HepG2 (cell line): ENCODE data around the gene SLC35B1. TPM values are rescaled to one million over a fixed set of nuclear protein-coding genes. Genes with fewer than 3 reads are reported as not detected.
A peak's percentile ranks its signal among the peaks of the same experiment; 100 is the strongest.

ENCODE experiments used
- AGO1 ChIP-seq: fragments of 200-400 bp; formaldehyde crosslinking; IDR thresholded peaks from 2 replicates; pipeline ENCODE4 v1.6.1; 2017; ENCODE audit warnings: mild to moderate bottlenecking, low read depth, low read length, moderate library complexity; ENCODE audit not compliant: poor library complexity, severe bottlenecking
- CENPX ChIP-seq: sonication (generic); formaldehyde crosslinking; IDR thresholded peaks from 2 replicates; pipeline ENCODE4 v1.9.0; 2021; ENCODE audit warnings: mild to moderate bottlenecking, missing genetic modification reagents, moderate library complexity
- CREM ChIP-seq, 2 experiments: sonication (generic) in 1 of 2; formaldehyde crosslinking in 1 of 2; IDR thresholded peaks; 2 replicates each; pipeline versions ENCODE4 v1.4.0 to v1.6.1; 2016 to 2020; ENCODE audit warnings: antibody characterized with exemption in 1 of 2, mild to moderate bottlenecking in 1 of 2, missing genetic modification reagents in 1 of 2
- JDP2 ChIP-seq: sonication (generic); formaldehyde crosslinking; IDR thresholded peaks from 2 replicates; pipeline ENCODE4 v1.8.1; 2022; ENCODE audit warnings: missing genetic modification reagents, borderline replicate concordance
- NFYB ChIP-seq: sonication (generic); formaldehyde crosslinking; IDR thresholded peaks from 2 replicates; pipeline ENCODE4 v1.4.0; 2020; ENCODE audit warnings: missing genetic modification reagents
- NR2F1 ChIP-seq, 2 experiments: fragments of 450-650 bp in 1 of 2; formaldehyde crosslinking in 1 of 2; IDR thresholded peaks; 2 replicates each; pipeline versions ENCODE4 v1.5.0 to v1.6.1; 2016 to 2020; ENCODE audit warnings: mild to moderate bottlenecking in 1 of 2, missing compliant biosample characterization in 1 of 2, missing genetic modification reagents in 1 of 2, moderate library complexity in 1 of 2
- NR3C1 ChIP-seq: sonication (generic); formaldehyde crosslinking; IDR thresholded peaks from 2 replicates; pipeline ENCODE4 v1.4.0; 2020; ENCODE audit warnings: missing genetic modification reagents
- SMAD3 ChIP-seq: sonication (generic); formaldehyde crosslinking; IDR thresholded peaks from 2 replicates; pipeline ENCODE4 v1.4.0; 2020; ENCODE audit warnings: missing genetic modification reagents
- TCF7L2 ChIP-seq: IDR thresholded peaks from 2 replicates; pipeline ENCODE4 v1.6.1; 2011; ENCODE audit warnings: mild to moderate bottlenecking, low read depth, low read length, moderate library complexity
- ZBTB3 ChIP-seq: sonication (generic); formaldehyde crosslinking; IDR thresholded peaks from 2 replicates; pipeline ENCODE4 v1.4.0; 2020; ENCODE audit warnings: low read depth, mild to moderate bottlenecking, moderate library complexity, missing genetic modification reagents, borderline replicate concordance
- ZNF333 ChIP-seq: sonication (generic); formaldehyde crosslinking; IDR thresholded peaks from 2 replicates; pipeline ENCODE4 v1.4.0; 2020; ENCODE audit warnings: mild to moderate bottlenecking, missing genetic modification reagents, borderline replicate concordance
- ZNF451 ChIP-seq: sonication (generic); formaldehyde crosslinking; IDR thresholded peaks from 2 replicates; pipeline ENCODE4 v1.5.0; 2020; ENCODE audit warnings: mild to moderate bottlenecking, missing genetic modification reagents
- ZNF619 ChIP-seq: sonication (generic); formaldehyde crosslinking; IDR thresholded peaks from 2 replicates; pipeline ENCODE4 v1.4.0; 2020; ENCODE audit warnings: mild to moderate bottlenecking, missing genetic modification reagents
- ZNF775 ChIP-seq: sonication (generic); formaldehyde crosslinking; IDR thresholded peaks from 2 replicates; pipeline ENCODE4 v1.4.0; 2020; ENCODE audit warnings: missing genetic modification reagents, mild to moderate bottlenecking, moderate library complexity, borderline replicate concordance
- ZNF782 ChIP-seq: sonication (generic); formaldehyde crosslinking; IDR thresholded peaks from 2 replicates; pipeline ENCODE4 v1.4.0; 2020; ENCODE audit warnings: missing genetic modification reagents, mild to moderate bottlenecking, borderline replicate concordance
- polyA plus RNA-seq, 8 experiments: library from polyadenylated mRNA; depleted of rRNA in 3 of 8; stranded (reverse) in 7 of 8; unstranded in 1 of 8; fragments of >200 nt; fragmentation: Illumina TruSeq in 4 of 8; extraction: Trizol in 4 of 8; gene quantifications; 2 replicates each; pipeline versions ENCODE4 v1.2.1 to v1.2.3, GENCODE V29; 2011 to 2016; ENCODE audit warnings: low read depth in 4 of 8, missing spikeins in 1 of 8, mixed read lengths in 1 of 8; ENCODE audit not compliant: insufficient read depth in 1 of 8
- total RNA-seq, 5 experiments: library from RNA; depleted of rRNA; stranded (reverse); fragments of >200 nt; fragmentation: Illumina TruSeq; extraction: Trizol; gene quantifications; 2 replicates each; pipeline ENCODE4 v1.2.3, GENCODE V29; 2016; ENCODE audit warnings: low read depth in 1 of 5
- TF ChIP-seq, protein P1 (sequence below): sonication (generic); formaldehyde crosslinking; IDR thresholded peaks from 2 replicates; pipeline ENCODE4 v1.4.0; 2020; ENCODE audit warnings: missing genetic modification reagents
- TF ChIP-seq, protein P2 (sequence below): sonication (generic); formaldehyde crosslinking; IDR thresholded peaks from 2 replicates; pipeline ENCODE4 v1.9.0; 2022; ENCODE audit warnings: missing genetic modification reagents, mild to moderate bottlenecking, borderline replicate concordance
- TF ChIP-seq, protein P3 (sequence below): sonication (generic); formaldehyde crosslinking; IDR thresholded peaks from 2 replicates; pipeline ENCODE4 v1.4.0; 2020; ENCODE audit warnings: missing genetic modification reagents
- TF ChIP-seq, protein P4 (sequence below): sonication (generic); formaldehyde crosslinking; IDR thresholded peaks from 2 replicates; pipeline ENCODE4 v1.8.1; 2023; ENCODE audit warnings: missing genetic modification reagents, inconsistent platforms, borderline replicate concordance

Gene SLC35B1
- total and polyA plus RNA-seq, 2 of the 13 experiments (the other 11 are each of a cell fraction or from before 2014, with no cell fraction given), result 99.6 to 113 TPM

DNA sequence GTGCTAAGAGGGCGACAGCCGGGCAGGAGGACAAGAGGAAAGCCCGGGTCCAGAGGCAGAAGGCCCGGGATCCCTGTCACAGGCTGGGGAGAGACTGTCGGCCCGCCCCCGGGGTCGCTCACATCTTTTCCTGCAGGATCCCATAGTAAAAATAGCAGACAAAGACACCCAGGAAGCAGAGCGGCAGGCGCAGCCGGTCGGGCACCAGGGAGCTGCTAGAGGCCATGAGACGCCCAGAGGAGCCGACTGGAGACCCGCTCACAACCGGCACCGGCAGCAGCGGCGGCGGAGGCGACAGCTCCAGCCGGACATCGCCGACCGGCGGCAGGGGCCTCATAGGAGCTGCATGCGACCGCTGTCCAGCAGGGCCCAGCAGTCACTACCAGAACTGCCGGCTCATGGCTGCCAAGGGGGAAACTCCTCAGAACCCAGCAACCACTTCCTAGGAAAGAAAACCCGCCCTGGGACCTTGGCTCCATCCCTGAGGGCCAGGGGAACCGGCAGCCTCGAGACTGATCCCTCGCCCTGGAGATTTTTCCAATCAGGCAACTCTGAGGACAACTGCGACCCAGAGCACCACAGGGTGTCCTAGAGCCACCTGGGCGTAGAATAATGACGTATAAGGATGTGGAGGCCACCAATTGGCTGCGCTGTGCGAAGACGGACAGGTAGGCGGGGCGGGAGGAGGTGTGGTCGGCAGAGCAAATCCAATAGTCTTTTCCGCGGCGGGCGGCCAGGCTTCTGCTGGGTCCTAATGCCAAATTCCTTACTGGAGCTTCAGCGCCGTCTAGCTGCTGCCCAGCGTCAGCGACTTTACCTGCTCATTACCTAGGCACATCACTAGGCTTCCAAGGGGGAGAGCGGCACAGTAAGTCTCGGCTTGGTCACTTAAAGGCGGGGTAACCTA is at the start of gene SLC35B1 (continued):
- TF ChIP-seq ZNF619 (CRISPR knock-in tag), result no peak; the same call in 1 of the 2 replicates
- TF ChIP-seq ZNF451 (CRISPR knock-in tag), result peak; percentile 78; the same call in 1 of the 2 replicates
- no peak for TF ChIP-seq ZBTB3 (CRISPR knock-in tag)
- no peak for TF ChIP-seq JDP2 (CRISPR knock-in tag)
- TF ChIP-seq CENPX (CRISPR knock-in tag), result no peak
- TF ChIP-seq, protein P1, sequence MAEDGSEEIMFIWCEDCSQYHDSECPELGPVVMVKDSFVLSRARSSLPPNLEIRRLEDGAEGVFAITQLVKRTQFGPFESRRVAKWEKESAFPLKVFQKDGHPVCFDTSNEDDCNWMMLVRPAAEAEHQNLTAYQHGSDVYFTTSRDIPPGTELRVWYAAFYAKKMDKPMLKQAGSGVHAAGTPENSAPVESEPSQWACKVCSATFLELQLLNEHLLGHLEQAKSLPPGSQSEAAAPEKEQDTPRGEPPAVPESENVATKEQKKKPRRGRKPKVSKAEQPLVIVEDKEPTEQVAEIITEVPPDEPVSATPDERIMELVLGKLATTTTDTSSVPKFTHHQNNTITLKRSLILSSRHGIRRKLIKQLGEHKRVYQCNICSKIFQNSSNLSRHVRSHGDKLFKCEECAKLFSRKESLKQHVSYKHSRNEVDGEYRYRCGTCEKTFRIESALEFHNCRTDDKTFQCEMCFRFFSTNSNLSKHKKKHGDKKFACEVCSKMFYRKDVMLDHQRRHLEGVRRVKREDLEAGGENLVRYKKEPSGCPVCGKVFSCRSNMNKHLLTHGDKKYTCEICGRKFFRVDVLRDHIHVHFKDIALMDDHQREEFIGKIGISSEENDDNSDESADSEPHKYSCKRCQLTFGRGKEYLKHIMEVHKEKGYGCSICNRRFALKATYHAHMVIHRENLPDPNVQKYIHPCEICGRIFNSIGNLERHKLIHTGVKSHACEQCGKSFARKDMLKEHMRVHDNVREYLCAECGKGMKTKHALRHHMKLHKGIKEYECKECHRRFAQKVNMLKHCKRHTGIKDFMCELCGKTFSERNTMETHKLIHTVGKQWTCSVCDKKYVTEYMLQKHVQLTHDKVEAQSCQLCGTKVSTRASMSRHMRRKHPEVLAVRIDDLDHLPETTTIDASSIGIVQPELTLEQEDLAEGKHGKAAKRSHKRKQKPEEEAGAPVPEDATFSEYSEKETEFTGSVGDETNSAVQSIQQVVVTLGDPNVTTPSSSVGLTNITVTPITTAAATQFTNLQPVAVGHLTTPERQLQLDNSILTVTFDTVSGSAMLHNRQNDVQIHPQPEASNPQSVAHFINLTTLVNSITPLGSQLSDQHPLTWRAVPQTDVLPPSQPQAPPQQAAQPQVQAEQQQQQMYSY, result no peak
- TF ChIP-seq TCF7L2, result no peak
- peak; percentile 36; the same call in 1 of the 2 replicates for TF ChIP-seq SMAD3 (CRISPR knock-in tag)
- no peak for TF ChIP-seq NR2F1 (CRISPR knock-in tag; IDR thresholded peaks at IDR 0.05)
- peak; percentile 100 for TF ChIP-seq CREM (IDR thresholded peaks at IDR 0.05)
- no peak; the same call in 1 of the 2 replicates for TF ChIP-seq CREM (CRISPR knock-in tag; IDR thresholded peaks at IDR 0.05)
- peak; percentile 64 for TF ChIP-seq ZNF333
- TF ChIP-seq, protein P2, sequence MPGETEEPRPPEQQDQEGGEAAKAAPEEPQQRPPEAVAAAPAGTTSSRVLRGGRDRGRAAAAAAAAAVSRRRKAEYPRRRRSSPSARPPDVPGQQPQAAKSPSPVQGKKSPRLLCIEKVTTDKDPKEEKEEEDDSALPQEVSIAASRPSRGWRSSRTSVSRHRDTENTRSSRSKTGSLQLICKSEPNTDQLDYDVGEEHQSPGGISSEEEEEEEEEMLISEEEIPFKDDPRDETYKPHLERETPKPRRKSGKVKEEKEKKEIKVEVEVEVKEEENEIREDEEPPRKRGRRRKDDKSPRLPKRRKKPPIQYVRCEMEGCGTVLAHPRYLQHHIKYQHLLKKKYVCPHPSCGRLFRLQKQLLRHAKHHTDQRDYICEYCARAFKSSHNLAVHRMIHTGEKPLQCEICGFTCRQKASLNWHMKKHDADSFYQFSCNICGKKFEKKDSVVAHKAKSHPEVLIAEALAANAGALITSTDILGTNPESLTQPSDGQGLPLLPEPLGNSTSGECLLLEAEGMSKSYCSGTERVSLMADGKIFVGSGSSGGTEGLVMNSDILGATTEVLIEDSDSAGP, result peak; percentile 83
- peak; percentile 60 for TF ChIP-seq AGO1
- TF ChIP-seq, protein P3, sequence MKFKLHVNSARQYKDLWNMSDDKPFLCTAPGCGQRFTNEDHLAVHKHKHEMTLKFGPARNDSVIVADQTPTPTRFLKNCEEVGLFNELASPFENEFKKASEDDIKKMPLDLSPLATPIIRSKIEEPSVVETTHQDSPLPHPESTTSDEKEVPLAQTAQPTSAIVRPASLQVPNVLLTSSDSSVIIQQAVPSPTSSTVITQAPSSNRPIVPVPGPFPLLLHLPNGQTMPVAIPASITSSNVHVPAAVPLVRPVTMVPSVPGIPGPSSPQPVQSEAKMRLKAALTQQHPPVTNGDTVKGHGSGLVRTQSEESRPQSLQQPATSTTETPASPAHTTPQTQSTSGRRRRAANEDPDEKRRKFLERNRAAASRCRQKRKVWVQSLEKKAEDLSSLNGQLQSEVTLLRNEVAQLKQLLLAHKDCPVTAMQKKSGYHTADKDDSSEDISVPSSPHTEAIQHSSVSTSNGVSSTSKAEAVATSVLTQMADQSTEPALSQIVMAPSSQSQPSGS (CRISPR knock-in tag), result peak; percentile 56
- no peak for TF ChIP-seq ZNF775 (CRISPR knock-in tag)
- TF ChIP-seq ZNF782, result peak; percentile 23; the same call in 1 of the 2 replicates
- TF ChIP-seq NFYB, result peak; percentile 93
- TF ChIP-seq NR3C1 (CRISPR knock-in tag), result no peak
- TF ChIP-seq, protein P4, sequence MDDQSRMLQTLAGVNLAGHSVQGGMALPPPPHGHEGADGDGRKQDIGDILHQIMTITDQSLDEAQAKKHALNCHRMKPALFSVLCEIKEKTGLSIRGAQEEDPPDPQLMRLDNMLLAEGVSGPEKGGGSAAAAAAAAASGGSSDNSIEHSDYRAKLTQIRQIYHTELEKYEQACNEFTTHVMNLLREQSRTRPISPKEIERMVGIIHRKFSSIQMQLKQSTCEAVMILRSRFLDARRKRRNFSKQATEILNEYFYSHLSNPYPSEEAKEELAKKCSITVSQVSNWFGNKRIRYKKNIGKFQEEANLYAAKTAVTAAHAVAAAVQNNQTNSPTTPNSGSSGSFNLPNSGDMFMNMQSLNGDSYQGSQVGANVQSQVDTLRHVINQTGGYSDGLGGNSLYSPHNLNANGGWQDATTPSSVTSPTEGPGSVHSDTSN (CRISPR knock-in tag), result no peak
